ENCODE results near the gene DHX58. TPM values are rescaled to one million over a fixed set of nuclear protein-coding genes. Genes with fewer than 3 reads are reported as not detected.
A peak's percentile ranks its signal among the peaks of the same experiment; 100 is the strongest.

DHX58 gene
- polyA plus RNA-seq, 1 donor: 5.8 TPM

DNA sequence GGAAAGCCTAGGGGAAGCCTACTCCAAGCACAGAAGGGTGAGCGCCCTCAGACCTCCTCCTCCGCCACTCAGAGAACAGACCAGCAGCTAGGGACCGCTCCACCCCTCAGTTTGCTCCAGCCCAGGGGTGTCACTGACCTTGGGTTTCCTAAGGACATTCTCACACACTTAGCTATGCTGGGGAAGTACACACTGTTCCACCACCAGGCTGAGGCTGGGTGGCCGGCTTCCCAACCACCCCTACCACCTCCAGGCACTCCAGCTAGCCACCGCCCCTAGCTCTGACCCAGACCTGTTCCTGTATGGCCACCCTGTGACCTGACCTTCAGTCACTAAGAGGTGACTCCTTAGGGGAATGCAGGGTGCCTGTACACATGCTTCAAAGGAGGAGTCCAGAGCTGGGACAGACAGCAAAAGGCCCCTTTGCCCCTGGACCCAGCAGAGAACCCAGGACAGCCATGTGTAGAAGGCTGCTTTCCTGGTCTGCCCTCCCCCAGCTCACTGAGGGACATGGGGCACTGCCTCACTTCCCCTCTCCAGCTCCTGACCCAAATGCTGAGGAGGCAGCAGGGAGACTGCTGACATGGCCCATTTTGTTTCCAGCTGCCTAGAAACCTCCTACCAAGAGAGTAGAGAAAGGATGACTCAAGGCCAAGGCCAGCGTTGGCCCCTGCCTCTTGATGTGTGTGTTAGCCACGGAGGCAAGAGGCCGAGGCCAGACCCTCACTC, 16.8 kb upstream of the DHX58 start:
- no peak for DNase-seq (ENCODE audit: low read depth)

DNA sequence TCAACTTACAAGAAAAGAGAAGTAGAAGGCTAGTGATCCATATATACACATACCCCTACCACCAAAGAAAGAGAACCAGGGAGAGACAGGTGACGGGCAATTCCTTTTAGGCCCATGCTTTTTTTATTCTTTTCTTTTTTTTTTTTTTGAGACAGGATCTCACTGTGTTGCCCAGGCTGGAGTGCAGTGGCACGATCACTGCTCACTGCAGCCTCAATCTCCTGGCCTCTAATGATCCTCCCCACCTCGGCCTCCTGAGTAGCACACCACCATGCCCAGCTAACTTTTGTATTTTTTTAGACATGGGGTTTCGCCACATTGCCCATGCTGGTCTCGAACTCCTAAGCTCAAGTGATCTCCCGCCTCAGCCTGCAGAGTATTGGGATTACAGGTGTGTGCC, 14.9 kb upstream of the DHX58 start:
- no peak for DNase-seq (ENCODE audit: low read depth)

DNA sequence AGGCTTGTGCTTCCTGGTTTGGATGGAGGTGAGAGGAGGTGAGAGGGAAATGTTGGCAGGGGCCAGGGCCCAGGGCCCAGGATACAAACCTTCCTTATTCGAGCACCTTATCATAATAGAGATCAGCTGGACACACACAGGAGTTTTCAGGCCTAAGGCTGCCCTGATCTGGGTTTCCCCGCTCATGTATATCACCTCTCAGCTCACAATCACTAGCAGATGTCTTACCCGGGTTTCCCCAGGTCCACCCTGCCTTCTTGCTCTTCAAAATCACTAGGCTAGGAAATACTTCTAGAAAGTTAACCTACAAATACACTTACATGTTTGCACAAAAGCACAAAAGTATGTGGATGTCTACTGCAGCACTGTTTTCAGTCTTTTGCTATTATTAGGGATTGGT, 14.3 kb upstream of the DHX58 start:
- DNase-seq (ENCODE audit: low read depth): no peak

DNA sequence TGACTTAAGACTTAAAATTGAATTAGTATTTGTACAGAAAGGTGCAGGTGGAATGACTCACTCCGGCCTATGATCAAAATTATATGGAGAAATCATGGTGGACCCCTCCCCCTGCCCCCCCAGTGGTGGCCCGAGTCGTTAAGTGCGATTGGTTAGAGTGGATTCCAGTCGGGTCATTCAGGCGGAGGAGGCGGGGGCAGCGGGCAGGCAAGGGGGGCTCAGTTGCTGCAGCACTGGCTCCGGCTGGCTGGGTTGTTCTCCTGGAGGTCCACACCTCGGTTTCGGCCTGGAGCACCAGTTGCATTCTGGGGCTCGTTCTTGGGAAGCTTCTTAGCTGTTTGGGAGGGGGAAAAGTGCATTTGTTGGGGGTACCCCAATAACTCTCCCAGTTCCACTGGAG, 13.1 kb upstream of the DHX58 start:
- no peak for DNase-seq (ENCODE audit: low read depth)

DNA sequence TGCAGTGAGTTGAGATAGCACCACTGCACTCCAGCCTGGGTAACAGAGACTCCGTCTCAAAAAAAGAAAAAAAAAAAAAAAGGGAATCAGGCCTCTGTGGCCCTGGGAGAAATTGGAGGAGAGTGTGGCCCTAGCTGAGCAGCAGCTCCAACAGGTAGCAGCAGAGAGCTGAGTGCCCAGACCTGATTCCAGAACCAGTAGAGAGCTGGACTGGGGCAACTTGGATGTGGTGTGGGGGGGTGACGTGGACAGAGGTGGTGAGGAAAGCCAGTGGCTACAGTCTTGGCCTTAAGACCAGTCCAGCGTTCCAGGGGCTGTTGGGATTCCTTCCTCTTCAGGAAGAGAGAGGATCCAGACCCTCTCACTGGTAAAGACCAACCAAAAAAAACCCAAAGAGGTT, 11.7 kb upstream of the DHX58 start:
- DNase-seq (ENCODE audit: low read depth): no peak

DNA sequence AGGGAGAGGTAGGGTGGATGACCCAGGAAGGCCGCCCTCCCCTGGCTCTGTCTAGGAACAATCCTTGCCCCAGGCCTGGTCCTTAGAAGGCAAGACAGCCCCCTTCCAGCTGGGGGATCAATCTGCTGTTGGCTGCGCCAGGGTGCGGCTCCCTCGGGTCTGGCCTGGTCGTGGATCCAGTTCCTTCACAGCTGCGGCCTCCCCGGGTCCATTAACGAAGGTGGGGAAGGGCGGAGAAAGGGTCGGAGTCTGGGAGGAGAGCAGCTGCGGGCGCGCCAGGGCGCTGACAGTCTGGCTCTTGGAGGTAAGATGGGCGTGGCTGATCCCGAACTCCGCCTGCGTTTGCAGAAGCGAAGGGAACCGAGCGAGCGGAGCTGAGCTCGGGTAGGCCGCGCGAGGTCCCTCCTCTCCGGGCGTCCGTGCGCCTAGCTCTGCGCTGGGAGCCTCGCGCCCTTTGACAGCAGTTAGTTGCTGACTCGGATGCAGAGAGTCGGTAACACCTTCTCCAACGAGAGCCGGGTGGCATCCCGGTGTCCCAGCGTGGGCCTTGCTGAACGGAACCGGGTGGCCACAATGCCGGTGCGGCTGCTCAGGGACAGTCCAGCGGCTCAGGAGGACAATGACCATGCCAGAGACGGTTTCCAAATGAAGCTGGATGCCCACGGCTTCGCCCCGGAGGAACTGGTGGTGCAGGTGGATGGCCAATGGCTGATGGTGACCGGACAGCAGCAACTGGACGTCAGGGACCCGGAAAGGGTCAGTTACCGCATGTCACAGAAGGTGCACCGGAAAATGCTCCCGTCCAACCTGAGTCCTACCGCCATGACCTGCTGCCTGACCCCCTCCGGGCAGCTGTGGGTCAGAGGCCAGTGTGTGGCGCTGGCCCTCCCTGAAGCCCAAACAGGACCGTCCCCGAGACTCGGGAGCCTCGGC, 10.1 kb upstream of the DHX58 start, which contains the start of gene HSPB9:
TSS of gene HSPB9 (plus strand) at position 434 of the 933 bp plus-strand sequence. CDS start at position 481, 47 bp downstream.
- DNase-seq (ENCODE audit: low read depth): no peak

DNA sequence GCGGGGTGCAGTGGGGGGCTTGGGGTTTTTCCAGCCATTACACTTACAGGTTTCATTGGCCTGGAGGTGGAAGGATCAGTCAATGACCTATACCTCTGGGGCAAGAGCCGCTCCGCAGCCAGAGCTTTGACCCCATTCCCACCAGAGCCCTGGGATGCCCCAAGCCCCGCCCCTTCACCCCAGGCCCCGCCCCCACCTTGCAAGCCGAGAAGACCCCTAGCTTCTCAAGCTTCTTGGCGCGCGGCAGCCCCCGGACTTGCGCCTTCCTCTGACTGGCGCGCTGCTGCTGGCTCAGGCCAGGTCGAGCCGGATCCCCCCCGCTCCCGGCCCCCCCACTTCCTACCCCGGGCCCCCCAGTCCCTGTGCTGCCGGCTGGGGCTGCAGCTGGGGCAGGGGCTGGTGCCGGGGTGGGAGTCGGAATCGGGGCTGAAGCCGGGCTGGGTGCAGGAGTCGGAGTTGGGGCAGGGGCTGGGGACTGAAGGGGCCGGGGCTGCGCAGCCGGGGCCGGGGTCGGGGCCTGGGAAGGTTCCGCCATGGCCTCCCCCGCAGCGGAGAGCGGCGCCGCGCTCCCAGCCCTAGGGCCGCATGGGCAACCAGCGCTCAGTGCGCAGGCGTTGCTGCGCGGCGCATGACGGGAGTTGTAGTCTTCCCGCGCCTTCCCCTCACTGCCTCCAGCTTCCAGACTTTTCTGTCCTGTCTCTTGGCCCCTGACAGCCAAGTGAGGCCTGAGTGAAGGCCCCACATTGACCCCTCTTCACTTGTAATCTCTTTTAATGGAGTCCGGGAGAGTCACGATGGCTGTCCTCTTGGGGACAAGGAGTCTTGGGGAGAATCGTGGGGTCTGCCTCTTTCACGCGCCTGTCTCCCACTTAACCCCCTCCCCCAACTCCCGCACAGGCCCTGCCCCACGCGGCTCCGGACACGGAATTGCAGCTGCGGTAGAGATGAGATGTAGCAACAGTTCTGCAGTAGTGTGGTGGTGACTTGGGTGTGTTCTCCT, 8.6 kb upstream of the DHX58 start, which contains the start of gene KAT2A:
TSS of gene KAT2A (minus strand) at position 598 of the 1,000 bp plus-strand sequence. CDS start at position 535, 63 bp downstream.
- DNase-seq (ENCODE audit: low read depth): peak; percentile 65

DNA sequence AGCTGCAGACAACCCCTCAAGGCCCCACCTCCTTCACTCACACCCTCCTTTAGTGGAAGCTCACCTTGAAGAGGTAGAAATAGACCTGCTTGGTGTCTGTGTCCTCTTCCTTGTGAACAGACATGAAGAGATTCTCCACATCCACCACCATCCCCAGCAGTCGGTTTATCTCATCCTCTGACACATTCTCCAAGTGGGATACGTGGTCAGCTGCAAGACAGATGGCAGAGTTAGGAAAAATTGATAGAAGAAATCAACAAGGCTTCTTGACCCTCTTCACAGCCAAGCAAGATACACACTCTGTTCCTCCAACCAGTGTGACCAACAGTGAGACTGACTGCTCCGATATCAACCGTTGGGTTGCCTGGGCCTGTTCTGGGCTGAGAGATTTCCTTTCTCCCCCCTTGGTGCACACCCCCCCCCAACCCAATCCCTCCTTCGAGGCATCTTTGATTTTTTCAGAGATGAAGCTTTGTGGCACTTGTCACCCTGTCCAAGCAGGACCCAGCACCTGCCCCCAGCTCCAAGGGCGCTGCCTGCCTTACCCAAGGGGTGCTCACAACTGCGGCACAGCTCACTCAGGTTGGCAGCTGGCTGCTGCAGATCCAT, 7.8 kb upstream of the DHX58 start:
- DNase-seq (ENCODE audit: low read depth): no peak

DNA sequence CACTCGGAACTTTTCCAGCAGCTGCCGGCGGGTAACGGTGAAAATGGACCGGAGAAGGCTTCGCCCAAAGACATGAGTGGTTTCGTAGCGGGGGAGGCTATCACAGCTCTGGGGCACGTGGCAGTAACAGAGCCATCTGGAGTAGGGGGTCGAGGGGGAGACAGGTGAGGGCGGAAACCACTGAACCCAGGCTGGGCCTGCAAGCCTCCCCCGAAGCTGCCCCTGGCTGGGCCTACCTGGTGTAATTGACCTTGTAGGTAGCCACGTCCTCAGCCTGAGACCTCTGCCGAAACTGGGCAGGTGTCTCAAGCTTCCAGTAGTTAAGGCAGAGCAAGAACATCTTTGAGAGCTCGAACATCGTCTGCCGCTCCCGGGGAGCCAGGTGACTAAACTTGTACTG, 6.8 kb upstream of the DHX58 start:
- DNase-seq (ENCODE audit: low read depth): no peak

DNA sequence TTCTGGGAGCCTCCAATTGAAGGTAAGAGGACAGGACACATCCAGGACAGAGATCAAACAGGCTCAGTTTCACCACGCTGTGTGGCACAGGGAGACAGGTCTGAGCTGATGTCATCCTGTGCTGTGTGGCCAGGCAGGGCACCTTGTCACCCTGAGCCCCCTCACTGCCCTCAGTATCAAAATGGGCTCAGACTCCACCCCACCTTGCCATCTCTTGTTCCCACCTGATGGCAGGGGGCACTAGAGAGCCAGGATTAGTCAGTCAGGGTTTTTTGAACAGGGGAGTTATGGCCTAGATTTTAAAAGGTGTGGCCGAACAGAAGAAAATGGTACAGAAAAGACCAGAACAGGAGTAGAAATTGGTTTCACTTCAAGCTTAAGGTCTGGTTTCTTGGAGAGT, 6.0 kb upstream of the DHX58 start:
- DNase-seq (ENCODE audit: low read depth): no peak

DNA sequence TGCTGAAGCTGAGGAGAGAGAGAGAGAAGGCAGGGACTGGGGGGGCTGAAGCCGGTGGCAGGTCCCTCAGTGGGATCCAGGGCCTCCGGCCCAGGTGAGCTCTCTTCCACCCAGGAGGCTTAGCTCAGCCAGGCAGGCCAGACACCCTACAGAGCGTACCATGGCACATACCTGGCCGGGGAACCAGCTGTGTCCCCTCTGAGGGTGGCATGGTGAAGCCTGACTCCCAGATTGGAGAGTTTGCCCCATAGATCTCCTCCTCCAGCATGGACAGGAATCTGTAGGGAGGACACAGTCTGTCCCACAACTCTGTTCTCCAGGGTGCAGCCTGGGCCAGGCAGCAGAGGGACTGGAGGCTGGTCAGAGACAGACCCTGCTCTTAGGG, 5.6 kb upstream of the DHX58 start:
- no peak for DNase-seq (ENCODE audit: low read depth)

DNA sequence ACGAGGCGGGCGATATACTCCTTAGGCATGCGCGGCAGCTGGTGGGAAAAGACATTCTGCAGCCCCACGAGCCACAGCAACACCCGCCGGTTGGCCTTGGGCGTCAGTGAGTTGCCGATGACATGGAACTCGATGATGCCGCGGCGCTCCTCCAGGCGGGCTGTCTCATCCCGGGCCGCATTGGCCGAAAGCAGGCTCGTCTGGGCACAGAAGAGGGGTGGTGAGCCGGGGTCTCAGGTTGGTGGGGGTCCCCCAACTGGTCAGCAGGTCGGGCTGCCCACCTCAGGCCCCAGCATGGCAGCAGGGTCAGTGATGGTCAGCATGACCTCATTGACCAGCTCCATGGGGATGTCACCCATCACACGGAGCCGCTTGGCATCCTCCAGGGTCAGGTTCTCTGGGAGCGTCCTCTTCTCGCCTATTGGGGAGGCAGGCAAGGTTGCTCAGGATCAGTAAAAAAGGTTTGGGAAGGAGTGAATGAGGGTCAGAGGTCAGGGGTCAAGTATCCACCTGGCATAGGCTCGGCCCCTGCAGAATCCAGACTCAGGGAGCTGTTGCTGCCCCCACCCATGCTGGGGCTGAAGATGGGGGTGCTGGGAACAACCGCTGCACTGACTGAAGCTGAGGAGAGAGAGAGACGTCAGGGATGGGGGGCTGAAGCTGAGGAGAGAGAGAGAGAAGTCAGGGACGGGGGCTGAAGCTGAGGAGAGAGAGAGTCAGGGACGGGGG, 5.0 kb upstream of the DHX58 start:
- no peak for DNase-seq (ENCODE audit: low read depth)

DNA sequence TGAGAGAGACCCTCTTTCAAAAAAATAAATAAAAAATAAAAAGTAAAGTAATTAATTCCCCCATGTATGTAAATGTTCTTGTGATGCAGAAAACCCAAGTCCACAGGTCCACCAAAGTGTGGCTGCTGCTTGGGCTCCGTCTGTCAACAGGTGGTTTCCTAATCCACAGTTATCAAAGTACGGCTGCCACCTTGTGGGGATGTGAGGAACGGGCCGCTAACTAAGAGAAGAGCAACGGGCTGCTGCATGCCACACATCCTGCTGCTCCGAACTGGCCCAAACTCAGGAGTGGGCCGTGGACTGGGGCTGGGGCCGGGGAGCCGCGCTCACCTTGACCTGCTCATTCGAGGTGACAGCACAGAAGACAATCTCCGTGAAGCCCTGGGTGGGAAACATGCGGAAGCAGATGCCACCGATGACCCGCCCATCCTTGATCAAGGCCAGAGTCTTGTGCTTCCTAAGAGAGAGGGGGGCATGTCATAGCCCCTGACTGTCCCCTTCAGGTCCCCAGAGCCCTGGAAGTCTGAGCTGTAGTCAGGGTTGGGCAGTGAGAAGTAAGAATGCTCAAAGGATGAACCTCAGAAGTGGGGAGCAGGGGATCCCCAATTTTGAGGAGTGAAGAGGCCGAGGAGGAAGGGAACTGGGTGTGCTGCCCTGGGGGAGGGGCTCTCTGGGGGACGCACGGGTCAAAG, 4.3 kb upstream of the DHX58 start:
- DNase-seq (ENCODE audit: low read depth): no peak

DNA sequence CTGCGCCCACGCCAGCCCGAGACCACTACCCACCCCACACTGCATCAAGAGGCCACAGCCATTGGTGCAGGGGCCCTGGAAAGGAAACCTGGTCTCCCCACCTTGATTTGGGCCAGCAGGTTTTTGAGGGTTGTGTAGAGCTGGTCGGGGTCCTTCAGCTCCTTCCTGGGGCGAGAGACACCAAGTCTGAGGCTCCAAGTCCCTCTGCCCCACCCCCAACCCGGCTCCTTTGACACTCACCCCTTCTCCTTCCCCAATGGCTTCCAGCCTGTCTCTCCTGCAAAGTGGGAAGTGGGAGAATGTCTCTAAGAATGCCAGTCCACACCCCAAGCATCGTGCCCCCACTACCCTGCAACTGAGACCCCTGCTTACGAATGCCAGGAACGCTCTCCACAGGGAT, 1.6 kb upstream of the DHX58 start:
- DNase-seq (ENCODE audit: low read depth): no peak

DNA sequence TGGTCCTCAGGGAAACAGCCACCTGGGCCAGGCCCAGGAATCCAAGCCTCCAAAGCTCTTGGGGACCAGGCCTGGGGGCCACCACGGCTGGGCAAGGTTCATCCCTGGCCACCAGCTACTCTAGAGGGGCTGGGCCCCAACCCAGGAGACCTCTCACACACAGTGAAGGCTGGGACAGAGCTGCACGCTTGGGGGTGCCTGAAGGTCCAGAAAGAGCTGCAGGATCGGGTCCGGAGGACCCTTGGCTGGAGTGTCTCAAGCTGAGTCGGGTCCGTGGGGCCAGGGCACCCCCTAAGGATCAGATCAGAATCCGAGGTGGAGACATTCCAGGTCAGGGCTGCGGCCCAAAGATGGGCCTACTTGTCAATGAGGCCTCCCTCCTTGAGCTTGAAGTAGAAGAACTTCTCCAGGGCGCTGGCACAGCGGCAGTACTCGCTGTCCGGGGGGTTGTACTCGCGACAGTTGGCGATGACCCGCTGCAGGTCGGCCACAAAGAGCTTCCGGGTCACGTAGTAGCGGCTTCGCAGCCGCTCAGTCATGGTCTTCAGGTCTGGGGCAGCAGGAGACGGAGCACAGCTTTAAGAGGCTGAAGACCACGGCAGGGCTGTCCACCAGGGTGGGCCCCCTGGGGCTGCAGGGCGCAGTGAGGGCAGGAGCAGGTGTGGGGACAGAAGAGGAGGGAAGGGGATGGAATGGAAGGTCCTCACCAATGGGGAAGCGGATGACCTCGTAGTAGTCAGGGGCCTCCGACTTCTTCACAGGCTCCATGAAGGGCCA, 967 bp upstream of the DHX58 start:
- DNase-seq (ENCODE audit: low read depth): no peak

DNA sequence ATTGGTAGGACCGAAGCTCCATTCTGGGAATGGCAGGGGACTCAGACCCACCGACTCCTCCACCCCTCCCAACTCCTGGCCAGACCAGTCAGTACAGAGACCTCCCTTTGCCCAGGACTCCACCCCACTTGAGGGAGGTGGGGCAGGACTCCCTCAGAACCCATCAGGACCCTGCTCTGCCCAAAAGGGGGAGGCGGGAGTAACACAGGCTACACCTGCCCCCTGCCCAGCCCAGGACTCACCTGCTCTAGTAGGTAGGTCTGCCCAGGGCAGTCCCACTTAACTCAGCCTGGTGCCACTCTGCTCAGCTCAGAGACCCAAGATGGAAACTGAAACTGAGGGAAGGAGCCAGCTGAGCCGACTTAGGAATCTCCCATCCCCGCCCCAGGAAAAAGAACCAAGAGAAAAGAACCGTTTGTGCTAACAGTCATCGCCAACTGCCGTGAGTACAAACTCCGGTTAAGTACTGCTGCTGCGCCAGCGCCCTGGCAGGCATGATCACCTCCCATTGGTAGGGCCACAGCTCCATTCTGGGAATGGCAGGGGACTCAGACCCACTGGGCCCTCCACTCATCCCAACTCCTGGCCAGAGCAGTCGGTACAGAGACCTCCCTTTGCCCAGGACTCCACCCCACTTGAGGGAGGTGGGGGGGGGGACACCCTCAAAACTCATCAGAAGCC, 503 bp downstream of the DHX58 start:
- DNase-seq (ENCODE audit: low read depth): no peak

DNA sequence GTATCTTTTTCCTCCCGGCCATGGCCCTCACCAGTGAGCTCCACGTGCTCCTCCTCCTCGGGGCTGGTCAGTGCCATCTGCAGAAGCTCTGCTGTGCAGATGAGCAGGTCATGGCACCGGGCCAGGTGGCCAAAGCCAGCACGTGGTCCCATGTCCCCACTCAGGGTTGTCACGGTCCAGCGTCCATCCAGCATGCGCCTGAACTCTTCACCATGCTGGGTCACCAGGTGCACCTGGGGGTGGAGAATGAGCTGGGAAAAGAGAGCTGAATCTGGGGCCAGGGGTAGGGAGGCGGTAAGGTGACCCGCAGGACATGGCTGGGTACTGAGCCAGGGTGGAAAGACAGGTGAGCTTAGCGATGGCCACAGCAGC, 1.3 kb downstream of the DHX58 start:
- DNase-seq (ENCODE audit: low read depth): no peak

Measured in forelimb muscle (tissue), 1 donor.